NK-92 (cell line): Measurements from ENCODE around the gene ANGEL2.

Experiments
- DNase-seq: peaks from one replicate; lab custom pipeline; 2025; ENCODE audit not compliant: unreplicated experiment; lab: John Stamatoyannopoulos, UW

Gene ANGEL2

GRCh38 chr1:212952641-212952976 is 63.1 kb downstream of the ANGEL2 start:
- no peak for DNase-seq

GRCh38 chr1:212951947-212952640 is 63.6 kb downstream of the ANGEL2 start:
- no peak for DNase-seq

GRCh38 chr1:212951126-212951946 is 64.3 kb downstream of the ANGEL2 start:
- DNase-seq = no peak

GRCh38 chr1:212950243-212951125 is 65.2 kb downstream of the ANGEL2 start, which contains the start of gene VASH2:
VASH2 (plus strand) TSS chr1:212950541; CDS start chr1:212951543, 1,002 bp downstream.
- DNase-seq = no peak

- no peak for DNase-seq
These were observed 65.9 kb downstream of the ANGEL2 start for GRCh38 chr1:212949771-212950170.

- DNase-seq = no peak
These were observed 68.8 kb downstream of the ANGEL2 start for GRCh38 chr1:212946872-212947271.

GRCh38 chr1:212945463-212946160 is 70.1 kb downstream of the ANGEL2 start:
- DNase-seq = no peak

GRCh38 chr1:212945056-212945455 is 70.6 kb downstream of the ANGEL2 start:
- no peak for DNase-seq

GRCh38 chr1:212944229-212944901 is 71.3 kb downstream of the ANGEL2 start:
- DNase-seq = no peak

GRCh38 chr1:212943393-212943710 is 72.3 kb downstream of the ANGEL2 start:
- DNase-seq = no peak

GRCh38 chr1:212942679-212943392 is 72.8 kb downstream of the ANGEL2 start:
- DNase-seq = no peak
